Adrenal gland (tissue), 5 donors: ENCODE data around the gene PWWP2B.

Source experiments
- CTCF ChIP-seq, 6 experiments: fragments of 450-650 bp in 4 of 6; fragments of 200-600 bp in 2 of 6; sonication (generic) in 1 of 6; IDR thresholded peaks; 1 replicate in 5 of 6; 2 replicates in 1 of 6; pipeline versions ENCODE4 v1.5.1 to v1.8.0; 2016 to 2021; ENCODE audit warnings: antibody characterized with exemption in 6 of 6, mild to moderate bottlenecking in 2 of 6, moderate library complexity in 1 of 6
- POLR2A ChIP-seq, 2 donors: fragments of 450-650 bp; IDR thresholded peaks; one replicate each; pipeline ENCODE4 v1.6.1; 2017; ENCODE audit warnings: antibody characterized with exemption in 2 of 2, mild to moderate bottlenecking in 2 of 2, moderate library complexity in 1 of 2
- donor health status: DM: no; HTN: no; CAD: no.

GRCh38 chr10:132403511-132404168, 6.6 kb downstream of the PWWP2B start:
- TF ChIP-seq POLR2A (IDR thresholded peaks at IDR 0.05) (no peak), CTCF (IDR thresholded peaks at IDR 0.05) (no peak)
